ENCODE data around the gene ZEB1.

Gene ZEB1

DNA sequence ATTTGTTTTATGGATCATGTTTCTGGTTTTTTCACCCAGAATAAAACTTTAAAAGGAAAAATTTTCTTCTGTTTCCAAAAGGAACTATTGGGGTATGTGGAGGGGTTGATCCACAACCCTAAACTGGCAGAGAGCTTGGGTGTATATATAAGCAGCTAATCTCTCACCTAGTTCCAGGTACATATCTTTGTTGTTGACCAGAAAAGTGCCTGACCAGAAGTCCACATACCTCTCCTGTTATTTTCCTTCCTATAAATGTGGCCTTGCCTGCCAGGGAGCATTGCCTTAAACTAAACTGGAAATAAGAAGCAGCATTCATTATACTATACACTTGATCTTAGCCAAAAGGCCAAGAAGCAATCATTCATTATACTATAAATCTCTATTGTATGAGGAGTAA is 112.0 kb downstream of the ZEB1 start:
- TF ChIP-seq, protein P1, sequence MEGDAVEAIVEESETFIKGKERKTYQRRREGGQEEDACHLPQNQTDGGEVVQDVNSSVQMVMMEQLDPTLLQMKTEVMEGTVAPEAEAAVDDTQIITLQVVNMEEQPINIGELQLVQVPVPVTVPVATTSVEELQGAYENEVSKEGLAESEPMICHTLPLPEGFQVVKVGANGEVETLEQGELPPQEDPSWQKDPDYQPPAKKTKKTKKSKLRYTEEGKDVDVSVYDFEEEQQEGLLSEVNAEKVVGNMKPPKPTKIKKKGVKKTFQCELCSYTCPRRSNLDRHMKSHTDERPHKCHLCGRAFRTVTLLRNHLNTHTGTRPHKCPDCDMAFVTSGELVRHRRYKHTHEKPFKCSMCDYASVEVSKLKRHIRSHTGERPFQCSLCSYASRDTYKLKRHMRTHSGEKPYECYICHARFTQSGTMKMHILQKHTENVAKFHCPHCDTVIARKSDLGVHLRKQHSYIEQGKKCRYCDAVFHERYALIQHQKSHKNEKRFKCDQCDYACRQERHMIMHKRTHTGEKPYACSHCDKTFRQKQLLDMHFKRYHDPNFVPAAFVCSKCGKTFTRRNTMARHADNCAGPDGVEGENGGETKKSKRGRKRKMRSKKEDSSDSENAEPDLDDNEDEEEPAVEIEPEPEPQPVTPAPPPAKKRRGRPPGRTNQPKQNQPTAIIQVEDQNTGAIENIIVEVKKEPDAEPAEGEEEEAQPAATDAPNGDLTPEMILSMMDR (conservative IDR thresholded peaks at IDR 0.05; ENCODE audit: control insufficient read depth, insufficient read depth, low read depth, low read length): no peak
- no peak overlapping the region for H3K4me3 ChIP-seq (ENCODE audit: control insufficient read depth, low read depth, low read length)
- no peak for DNase-seq (ENCODE audit: low read depth)

DNA sequence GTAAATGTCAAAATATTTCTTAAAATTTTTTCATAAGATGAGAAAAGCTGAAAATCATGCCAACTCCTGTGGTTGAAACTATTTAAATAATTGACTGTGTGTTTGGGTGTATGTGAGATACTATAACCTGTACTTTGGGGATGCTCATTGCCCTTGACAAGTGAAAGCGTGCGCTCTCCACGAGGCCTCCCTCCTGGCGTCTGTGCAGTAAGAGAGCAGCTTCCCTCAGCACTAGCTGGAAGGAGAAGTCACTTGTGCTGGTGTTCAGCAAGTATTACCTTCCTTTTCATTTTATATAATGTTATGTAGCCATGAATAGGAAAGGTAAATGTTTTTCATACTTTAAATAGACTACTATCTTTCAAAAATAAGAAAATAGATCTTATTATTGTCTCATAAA is 118.9 kb downstream of the ZEB1 start:
- TF ChIP-seq, protein P1 (conservative IDR thresholded peaks at IDR 0.05; ENCODE audit: control insufficient read depth, insufficient read depth, low read depth, low read length): no peak
- no peak for DNase-seq (ENCODE audit: low read depth)
- no peak overlapping the region for H3K4me3 ChIP-seq (ENCODE audit: control insufficient read depth, low read depth, low read length)

DNA sequence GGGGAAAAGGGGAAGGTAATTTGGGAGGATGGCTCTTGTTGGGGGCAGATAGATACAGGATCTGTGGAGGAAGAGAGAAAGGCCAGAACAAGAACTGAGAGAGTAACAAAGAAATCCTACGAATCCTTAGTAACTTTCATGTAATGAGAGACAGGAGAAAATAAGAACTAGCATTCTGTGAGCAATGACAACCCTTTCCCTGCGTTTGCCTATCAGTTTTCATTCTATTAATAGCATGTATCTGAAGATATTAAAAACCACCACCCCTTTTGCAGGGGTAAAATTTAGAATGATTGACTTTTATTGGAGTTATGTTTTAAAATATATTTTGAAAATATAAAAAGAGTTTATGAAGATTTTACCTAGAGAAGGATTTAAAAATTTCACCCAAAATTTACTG is 132.8 kb downstream of the ZEB1 start:
- TF ChIP-seq, protein P1 (conservative IDR thresholded peaks at IDR 0.05; ENCODE audit: control insufficient read depth, insufficient read depth, low read depth, low read length): no peak
- DNase-seq (ENCODE audit: low read depth): no peak
- H3K4me3 ChIP-seq (ENCODE audit: control insufficient read depth, low read depth, low read length): no peak overlapping the region

DNA sequence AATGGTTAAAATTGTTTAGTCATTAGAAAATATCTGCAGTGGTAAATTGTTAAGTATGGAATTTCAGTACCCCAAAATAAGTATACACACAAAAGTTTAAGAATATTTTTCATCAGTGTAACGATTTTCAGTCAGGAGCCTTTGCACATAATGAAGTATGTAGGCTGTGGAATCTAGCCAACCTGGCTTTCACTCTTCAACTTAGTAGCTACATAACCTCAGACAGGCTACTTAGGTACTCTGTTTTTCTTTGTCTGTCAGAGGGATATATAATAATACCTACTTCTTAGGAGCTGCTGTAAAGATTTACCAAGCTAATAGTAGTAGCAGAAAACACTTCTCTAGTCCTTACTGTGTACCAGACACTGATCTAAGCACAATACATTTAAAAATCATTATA is 137.5 kb downstream of the ZEB1 start:
- DNase-seq (ENCODE audit: low read depth): no peak
- H3K4me3 ChIP-seq (ENCODE audit: control insufficient read depth, low read depth, low read length): no peak overlapping the region
- TF ChIP-seq, protein P1 (conservative IDR thresholded peaks at IDR 0.05; ENCODE audit: control insufficient read depth, insufficient read depth, low read depth, low read length): no peak

DNA sequence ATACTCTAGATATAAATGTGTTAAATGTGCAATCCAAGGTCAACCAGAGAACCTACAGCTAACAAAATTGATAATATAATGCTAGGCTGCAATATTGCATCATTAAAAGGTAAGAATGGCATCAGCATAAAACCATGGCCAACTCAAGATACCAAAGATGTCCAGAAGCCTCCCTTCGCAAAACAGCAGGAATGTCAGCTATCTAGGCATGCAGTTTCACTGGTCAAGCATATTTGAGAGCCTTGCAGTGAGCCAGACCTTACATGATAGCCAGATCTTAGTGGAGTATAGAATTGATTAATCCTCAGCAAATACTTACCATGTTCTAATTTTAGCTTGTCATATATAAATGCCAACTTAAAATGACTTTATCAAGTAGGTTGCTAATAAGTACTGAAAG is 138.8 kb downstream of the ZEB1 start:
- DNase-seq (ENCODE audit: low read depth): no peak
- TF ChIP-seq, protein P1 (conservative IDR thresholded peaks at IDR 0.05; ENCODE audit: control insufficient read depth, insufficient read depth, low read depth, low read length): no peak
- no peak overlapping the region for H3K4me3 ChIP-seq (ENCODE audit: control insufficient read depth, low read depth, low read length)

DNA sequence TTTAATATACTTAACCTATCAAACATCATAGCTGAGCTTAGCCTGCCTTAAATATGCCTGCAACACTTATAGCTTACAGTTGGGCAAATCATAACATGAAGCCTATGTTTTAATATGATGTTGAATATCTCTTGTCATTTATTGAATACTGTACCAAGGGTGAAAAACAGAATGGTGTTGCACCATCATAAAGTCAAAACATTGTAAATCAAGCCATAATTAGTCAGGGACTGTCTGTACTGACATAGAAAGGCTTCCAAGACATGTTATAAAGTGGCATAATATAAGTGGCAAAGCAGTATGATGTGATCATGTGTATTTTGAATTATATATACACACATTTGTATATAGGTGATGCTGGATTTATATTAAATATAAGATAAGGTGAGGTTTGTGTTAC is 140.0 kb downstream of the ZEB1 start:
- no peak overlapping the region for H3K4me3 ChIP-seq (ENCODE audit: control insufficient read depth, low read depth, low read length)
- TF ChIP-seq, protein P1 (conservative IDR thresholded peaks at IDR 0.05; ENCODE audit: control insufficient read depth, insufficient read depth, low read depth, low read length): no peak
- DNase-seq (ENCODE audit: low read depth): no peak

DNA sequence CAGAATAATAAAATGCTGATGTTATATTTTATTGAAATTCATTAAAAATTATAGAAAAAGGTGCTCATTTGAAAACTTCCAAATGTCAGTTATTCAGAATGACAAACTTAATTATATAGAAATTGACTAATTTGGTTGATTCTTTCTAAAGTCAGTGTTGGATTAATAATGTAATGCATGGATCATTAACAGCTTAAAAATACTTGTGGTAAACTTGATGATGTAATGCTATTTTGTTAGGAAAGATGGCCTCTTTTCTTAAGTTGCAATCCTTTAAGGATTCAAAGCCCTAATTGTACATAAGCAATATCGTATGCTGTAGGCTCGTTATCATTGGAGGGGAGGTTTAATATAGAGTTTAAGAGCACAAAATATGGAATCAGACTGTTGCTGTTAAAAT is 141.2 kb downstream of the ZEB1 start:
- no peak overlapping the region for H3K4me3 ChIP-seq (ENCODE audit: control insufficient read depth, low read depth, low read length)
- no peak for DNase-seq (ENCODE audit: low read depth)
- TF ChIP-seq, protein P1 (conservative IDR thresholded peaks at IDR 0.05; ENCODE audit: control insufficient read depth, insufficient read depth, low read depth, low read length): no peak
